Cardiac muscle cell (in vitro differentiated cells and primary cell): ENCODE data around the gene SLC25A21. TPM values are rescaled to one million over a fixed set of nuclear protein-coding genes. Genes with fewer than 3 reads are reported as not detected.

Experiments used
- DNase-seq, 2 donors: peaks; one replicate each; pipeline versions ENCODE4 v3.0.0 to v3.0.0-alpha.2; 2010 to 2017; ENCODE audit warnings: low read depth in 1 of 2, low spot score in 1 of 2
- H3K27ac ChIP-seq: fragments of 200-600 bp; sonication (generic); 2 replicates; pipeline ENCODE4 v1.5.1; 2016
- H3K27me3 ChIP-seq: fragments of 200-600 bp; sonication (generic); 2 replicates; pipeline ENCODE4 v1.6.0; 2016; ENCODE audit warnings: control low read depth
- H3K36me3 ChIP-seq: fragments of 200-600 bp; sonication (generic); 2 replicates; pipeline ENCODE4 v1.5.1; 2016; ENCODE audit warnings: control low read depth
- H3K4me1 ChIP-seq: fragments of 200-600 bp; sonication (generic); 2 replicates; pipeline ENCODE4 v1.8.1; 2017; ENCODE audit warnings: low read depth, mild to moderate bottlenecking, mixed run types
- H3K4me3 ChIP-seq: fragments of 200-600 bp; sonication (generic); 2 replicates; pipeline ENCODE4 v1.5.1; 2016; ENCODE audit warnings: mild to moderate bottlenecking
- H3K9me3 ChIP-seq: fragments of 200-600 bp; sonication (generic); 2 replicates; pipeline ENCODE4 v1.5.1; 2017; ENCODE audit warnings: low read depth, mild to moderate bottlenecking, control low read depth
- polyA plus RNA-seq: library from polyadenylated mRNA; unstranded; fragments of >200 nt; fragmentation: Nextera tagmentation; extraction: Ambion mirVana; gene quantifications from 2 replicates; pipeline ENCODE4 v1.2.1, GENCODE V29; 2016
- total RNA-seq: library from RNA; depleted of rRNA; stranded (reverse); fragments of >200 nt; gene quantifications from 2 replicates; pipeline ENCODE4 v1.2.3, GENCODE V29; 2016
- TF ChIP-seq, protein P1 (sequence below): IDR thresholded peaks from 2 replicates; pipeline ENCODE4 v1.5.1; 2012; ENCODE audit warnings: low read depth, mild to moderate bottlenecking, low read length

The SLC25A21 gene
- total and polyA plus RNA-seq, 2 experiments from 2014 or later = 0.63 to 8.4 TPM

DNA sequence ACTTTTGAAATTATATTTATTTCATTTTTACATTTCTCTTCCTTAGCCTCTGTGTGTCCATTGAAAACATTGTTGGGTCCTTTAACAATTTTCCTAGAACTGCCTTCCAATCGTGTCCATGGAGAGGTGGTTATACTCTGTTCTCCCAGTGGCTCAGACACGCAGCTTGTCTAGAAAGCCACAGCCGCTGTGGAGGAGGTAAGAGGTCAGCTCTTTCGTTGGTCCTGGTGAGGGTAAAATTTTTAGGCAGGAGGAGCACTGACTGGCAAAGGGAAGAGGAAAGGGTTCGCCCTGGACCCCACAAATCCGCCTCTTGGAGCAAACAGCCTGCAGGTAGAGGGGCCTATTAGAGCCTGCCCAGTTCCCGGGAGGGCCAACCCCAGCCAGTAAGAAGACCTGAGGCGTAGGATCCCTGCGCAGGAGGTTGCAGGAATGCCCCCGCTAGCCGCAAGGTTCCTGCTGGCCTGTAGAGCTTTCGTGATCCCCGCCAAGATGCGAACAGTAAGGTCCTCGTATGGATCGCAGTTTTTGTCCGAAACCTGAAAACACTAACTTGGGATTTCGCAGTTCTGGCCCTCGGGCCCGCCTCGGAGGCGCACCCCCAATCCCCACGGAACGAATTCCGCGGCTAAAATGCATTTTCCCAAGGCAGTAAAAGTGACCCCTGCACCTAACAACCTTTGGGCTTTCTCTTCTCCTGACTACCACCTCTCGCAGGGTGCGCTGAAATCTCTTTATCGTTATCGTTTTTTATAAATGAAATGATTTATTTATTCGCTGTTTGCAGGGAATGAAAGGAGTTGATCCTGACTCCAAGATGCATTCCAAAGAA lies 518.2 kb downstream of the SLC25A21 start:
- no peak for DNase-seq
- TF ChIP-seq, protein P1, sequence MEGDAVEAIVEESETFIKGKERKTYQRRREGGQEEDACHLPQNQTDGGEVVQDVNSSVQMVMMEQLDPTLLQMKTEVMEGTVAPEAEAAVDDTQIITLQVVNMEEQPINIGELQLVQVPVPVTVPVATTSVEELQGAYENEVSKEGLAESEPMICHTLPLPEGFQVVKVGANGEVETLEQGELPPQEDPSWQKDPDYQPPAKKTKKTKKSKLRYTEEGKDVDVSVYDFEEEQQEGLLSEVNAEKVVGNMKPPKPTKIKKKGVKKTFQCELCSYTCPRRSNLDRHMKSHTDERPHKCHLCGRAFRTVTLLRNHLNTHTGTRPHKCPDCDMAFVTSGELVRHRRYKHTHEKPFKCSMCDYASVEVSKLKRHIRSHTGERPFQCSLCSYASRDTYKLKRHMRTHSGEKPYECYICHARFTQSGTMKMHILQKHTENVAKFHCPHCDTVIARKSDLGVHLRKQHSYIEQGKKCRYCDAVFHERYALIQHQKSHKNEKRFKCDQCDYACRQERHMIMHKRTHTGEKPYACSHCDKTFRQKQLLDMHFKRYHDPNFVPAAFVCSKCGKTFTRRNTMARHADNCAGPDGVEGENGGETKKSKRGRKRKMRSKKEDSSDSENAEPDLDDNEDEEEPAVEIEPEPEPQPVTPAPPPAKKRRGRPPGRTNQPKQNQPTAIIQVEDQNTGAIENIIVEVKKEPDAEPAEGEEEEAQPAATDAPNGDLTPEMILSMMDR = no peak
- Histone ChIP-seq H3K4me3 (no peak overlapping the region), H3K27me3 (peaks cover 100% of the 10 kb centered on the region), H3K27ac (no peak overlapping the region), H3K36me3 (no peaks in the 10 kb centered on the region), H3K9me3 (no peaks in the 10 kb centered on the region), H3K4me1 (no peaks in the 10 kb centered on the region)

DNA sequence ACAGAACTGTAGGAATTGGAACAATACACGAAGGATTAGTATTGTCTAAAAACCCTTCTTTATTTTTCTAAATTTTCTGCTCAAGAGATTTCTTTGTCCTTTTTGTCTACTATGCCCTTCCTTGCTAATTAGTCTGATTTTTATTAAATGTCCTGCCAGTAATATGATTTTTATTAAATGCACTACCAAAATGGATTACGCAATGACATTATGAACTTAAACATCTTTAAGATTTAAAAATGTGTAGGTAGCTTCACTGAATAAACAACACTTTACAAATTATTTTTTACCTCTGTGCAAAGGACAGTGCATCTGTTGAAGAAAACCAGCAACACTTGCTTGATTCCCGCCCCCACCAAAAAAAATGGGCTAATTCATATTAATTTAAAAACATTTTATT lies 519.0 kb downstream of the SLC25A21 start:
- H3K4me3 ChIP-seq = no peak overlapping the region
- no peak overlapping the region for H3K27ac ChIP-seq
- no peaks in the 10 kb centered on the region for H3K9me3 ChIP-seq
- H3K36me3 ChIP-seq = no peaks in the 10 kb centered on the region
- no peak for DNase-seq
- peaks cover 100% of the 10 kb centered on the region for H3K27me3 ChIP-seq
- H3K4me1 ChIP-seq = no peaks in the 10 kb centered on the region
- TF ChIP-seq, protein P1 = no peak

DNA sequence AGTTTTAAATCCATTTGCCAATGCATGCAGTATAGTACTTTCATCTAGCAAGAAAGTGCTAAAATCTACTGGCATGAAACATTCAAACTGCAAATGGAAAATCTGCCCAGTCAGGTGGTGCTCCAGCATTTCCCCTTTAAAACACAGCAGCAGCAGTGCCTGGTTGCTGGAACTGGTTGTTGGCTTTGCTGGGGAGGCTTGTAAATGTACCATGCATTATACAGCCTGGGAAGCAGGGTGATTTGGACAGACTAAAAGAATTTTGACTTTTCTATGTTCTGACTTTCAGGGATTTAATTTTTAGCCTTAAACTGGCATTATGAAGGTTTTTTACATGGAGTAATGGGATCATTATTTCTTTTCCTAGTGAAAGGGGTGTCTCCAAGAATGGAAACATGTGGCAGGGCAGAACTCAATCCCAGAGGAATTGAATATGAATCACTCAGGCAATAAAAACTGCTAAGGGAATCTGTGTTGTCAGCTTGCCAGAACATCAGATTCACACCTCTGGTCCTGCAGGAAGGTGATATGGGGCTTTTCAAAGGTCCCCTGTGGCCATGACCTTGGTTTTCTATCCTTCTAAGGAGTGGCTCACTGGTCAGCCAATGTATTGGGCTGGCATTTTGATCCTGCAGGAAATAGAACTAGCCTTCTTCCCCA lies 519.7 kb downstream of the SLC25A21 start:
- Histone ChIP-seq H3K27me3 (peaks cover 100% of the 10 kb centered on the region), H3K4me3 (no peak overlapping the region), H3K9me3 (no peaks in the 10 kb centered on the region), H3K36me3 (no peaks in the 10 kb centered on the region), H3K27ac (no peak overlapping the region), H3K4me1 (no peaks in the 10 kb centered on the region)
- TF ChIP-seq, protein P1 = no peak
- no peak for DNase-seq

DNA sequence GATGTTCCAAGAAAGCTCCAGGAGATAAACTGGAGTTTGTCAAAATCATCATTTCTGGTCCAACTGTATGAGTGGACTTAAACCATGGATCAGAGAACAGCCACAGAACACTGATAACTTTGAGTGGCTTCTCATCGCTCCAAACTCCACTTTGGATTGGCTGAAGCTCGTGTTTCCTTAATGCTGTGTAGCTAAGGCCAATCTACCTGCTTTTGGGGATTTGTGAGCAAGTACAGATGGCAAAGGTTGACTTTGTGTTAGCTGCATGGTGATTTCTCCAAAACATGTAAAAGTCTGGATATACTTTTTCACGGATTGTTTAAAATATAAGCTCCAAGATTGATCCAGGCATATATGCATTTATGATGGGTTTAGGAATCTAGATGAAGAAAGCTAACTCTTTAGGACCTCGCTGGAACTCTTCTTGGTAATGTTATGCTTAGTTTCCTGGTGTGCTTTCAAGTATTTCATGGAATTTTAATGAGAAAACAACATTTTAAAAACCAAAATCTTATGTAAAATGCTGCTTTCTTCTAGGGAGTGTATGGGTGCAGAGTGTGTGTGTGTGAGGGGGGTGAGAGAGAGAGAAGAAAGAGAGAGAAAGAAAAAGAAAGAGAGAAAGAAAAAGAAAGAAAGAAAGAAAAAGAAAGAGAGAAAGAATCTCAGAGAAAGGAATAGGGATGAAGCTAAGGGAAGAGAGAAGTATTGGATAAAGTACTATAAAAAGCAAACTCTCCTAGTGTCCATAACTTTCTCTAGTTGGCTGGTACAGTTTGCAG lies 522.3 kb downstream of the SLC25A21 start:
- Histone ChIP-seq H3K27me3 (peaks cover 100% of the 10 kb centered on the region), H3K4me1 (no peaks in the 10 kb centered on the region), H3K36me3 (no peaks in the 10 kb centered on the region), H3K9me3 (no peaks in the 10 kb centered on the region), H3K4me3 (no peak overlapping the region), H3K27ac (no peak overlapping the region)
- DNase-seq = no peak
- TF ChIP-seq, protein P1 = no peak
